Prostate gland (tissue), 2 donors: Measurements from ENCODE around the gene AOAH.

Experiments used
- POLR2A ChIP-seq: fragments of 450-650 bp; IDR thresholded peaks from one replicate; pipeline ENCODE4 v1.6.1; 2016; ENCODE audit warnings: antibody characterized with exemption, mild to moderate bottlenecking
- POLR2AphosphoS5 ChIP-seq: sonication (generic); formaldehyde crosslinking; IDR thresholded peaks from one replicate; pipeline ENCODE4 v1.6.1; 2017; ENCODE audit warnings: antibody characterized with exemption
- TF ChIP-seq, protein P1 (sequence below), 4 experiments: fragments of 200-600 bp in 2 of 4; fragments of 450-650 bp in 2 of 4; sonication (generic) in 2 of 4; IDR thresholded peaks; 1 replicate in 3 of 4; 2 replicates in 1 of 4; pipeline ENCODE4 v1.5.1; 2016 to 2019; ENCODE audit warnings: antibody characterized with exemption in 4 of 4, mild to moderate bottlenecking in 2 of 4, moderate library complexity in 2 of 4

DNA sequence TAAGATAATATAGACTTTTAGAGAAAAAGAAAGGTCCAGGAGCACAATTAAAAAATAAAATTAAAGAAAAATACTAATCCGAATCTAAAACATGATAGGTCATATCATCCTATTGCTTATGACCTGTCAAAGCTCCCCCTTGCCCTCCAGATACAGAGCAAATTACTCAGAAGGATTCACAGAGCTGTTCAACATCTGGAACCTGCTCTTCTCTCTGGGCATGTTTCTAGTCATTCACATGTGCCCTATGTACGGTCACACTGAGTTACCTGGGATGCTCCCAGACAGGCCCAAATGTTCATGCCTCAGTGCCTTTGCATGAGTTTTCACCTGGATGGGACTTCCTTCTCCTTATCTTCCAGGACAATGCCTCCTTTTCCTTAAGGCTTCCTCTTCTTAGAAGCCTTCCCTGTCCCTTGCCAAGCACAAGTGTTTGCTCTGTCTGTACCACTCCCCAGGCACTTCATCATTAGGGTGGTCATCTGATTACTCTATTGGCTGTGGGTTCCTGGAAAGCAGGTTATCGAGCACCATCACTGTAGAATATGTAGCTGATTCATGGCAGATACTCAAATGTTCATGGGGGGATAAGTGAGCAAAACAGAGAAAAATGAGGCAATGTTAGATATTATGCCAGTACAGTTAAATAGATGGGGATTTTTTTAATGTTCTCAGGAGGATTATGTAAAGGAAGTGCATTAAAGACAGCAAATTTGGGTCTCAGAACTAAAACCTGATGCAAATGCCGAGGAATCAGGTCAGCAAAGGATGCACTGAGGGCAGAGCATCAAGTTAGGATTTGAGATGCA lies 12.0 kb upstream of the AOAH start:
- TF ChIP-seq, protein P1, sequence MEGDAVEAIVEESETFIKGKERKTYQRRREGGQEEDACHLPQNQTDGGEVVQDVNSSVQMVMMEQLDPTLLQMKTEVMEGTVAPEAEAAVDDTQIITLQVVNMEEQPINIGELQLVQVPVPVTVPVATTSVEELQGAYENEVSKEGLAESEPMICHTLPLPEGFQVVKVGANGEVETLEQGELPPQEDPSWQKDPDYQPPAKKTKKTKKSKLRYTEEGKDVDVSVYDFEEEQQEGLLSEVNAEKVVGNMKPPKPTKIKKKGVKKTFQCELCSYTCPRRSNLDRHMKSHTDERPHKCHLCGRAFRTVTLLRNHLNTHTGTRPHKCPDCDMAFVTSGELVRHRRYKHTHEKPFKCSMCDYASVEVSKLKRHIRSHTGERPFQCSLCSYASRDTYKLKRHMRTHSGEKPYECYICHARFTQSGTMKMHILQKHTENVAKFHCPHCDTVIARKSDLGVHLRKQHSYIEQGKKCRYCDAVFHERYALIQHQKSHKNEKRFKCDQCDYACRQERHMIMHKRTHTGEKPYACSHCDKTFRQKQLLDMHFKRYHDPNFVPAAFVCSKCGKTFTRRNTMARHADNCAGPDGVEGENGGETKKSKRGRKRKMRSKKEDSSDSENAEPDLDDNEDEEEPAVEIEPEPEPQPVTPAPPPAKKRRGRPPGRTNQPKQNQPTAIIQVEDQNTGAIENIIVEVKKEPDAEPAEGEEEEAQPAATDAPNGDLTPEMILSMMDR (IDR thresholded peaks at IDR 0.05), result no peak
- TF ChIP-seq POLR2A, result no peak
- no peak for TF ChIP-seq POLR2AphosphoS5
